IPS-18a (cell line): ENCODE results near the gene ASB2.

ENCODE experiments used
- H3K27ac ChIP-seq: one replicate; pipeline ENCODE4 v1.5.1; 2013; ENCODE audit warnings: low read length
- H3K27me3 ChIP-seq: one replicate; pipeline ENCODE4 v1.6.1; 2013; ENCODE audit warnings: mild to moderate bottlenecking, low read length; ENCODE audit not compliant: control insufficient read depth, insufficient read depth
- H3K36me3 ChIP-seq: one replicate; pipeline ENCODE4 v1.6.1; 2013; ENCODE audit warnings: low read depth, low read length; ENCODE audit not compliant: control insufficient read depth
- H3K4me1 ChIP-seq: one replicate; pipeline ENCODE4 v1.6.1; 2013; ENCODE audit warnings: low read depth, low read length; ENCODE audit not compliant: control insufficient read depth
- H3K4me3 ChIP-seq: one replicate; pipeline ENCODE4 v1.5.1; 2013; ENCODE audit warnings: low read length
- H3K9ac ChIP-seq: one replicate; pipeline ENCODE4 v1.6.1; 2013; ENCODE audit warnings: mild to moderate bottlenecking, low read length, moderate library complexity
- H3K9me3 ChIP-seq: one replicate; pipeline ENCODE4 v1.6.1; 2013; ENCODE audit warnings: low read depth, low read length; ENCODE audit not compliant: control insufficient read depth

ASB2 gene

GRCh38 chr14:93884950-93885349 lies 91.4 kb downstream of the ASB2 start:
- Histone ChIP-seq H3K27me3 (no peaks in the 10 kb centered on the region), H3K9ac (no peak overlapping the region), H3K4me3 (no peak overlapping the region), H3K4me1 (peaks cover 5% of the 10 kb centered on the region), H3K36me3 (no peaks in the 10 kb centered on the region), H3K27ac (no peak overlapping the region), H3K9me3 (no peaks in the 10 kb centered on the region)
